ENCODE measurements around the gene CDH15.

CDH15 gene

DNA sequence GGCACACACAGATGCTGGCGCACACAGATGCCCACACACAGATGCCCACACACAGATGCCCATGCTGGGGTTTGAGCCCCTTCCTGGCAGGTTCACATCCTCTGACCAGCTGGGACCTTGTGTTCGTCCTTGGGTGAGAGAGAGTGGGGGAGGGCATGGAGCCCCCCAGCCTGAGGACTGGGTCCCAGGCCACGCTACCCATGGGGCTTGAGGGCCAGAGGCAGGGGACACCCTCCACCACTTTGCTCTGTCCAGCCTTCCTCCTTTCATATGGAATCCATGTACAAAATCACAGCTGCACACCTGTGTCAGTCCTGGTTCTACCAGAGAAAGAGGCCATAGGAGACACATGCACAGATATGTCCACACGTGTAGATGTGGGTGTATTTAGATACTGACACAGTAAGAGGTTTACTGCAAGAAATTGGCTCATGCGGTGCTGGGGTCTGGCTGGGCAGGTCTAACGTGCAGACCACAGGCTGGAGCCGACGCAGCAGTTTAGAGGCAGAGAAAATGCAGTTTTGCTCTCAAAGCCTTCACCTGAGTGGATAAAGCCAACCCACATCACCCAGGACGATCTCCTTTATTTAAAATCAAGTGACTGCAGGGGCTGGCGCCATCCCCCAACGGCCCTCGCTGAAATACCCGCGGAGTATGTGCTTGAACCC, 17.9 kb downstream of the CDH15 start:
- DNase-seq, result no peak

DNA sequence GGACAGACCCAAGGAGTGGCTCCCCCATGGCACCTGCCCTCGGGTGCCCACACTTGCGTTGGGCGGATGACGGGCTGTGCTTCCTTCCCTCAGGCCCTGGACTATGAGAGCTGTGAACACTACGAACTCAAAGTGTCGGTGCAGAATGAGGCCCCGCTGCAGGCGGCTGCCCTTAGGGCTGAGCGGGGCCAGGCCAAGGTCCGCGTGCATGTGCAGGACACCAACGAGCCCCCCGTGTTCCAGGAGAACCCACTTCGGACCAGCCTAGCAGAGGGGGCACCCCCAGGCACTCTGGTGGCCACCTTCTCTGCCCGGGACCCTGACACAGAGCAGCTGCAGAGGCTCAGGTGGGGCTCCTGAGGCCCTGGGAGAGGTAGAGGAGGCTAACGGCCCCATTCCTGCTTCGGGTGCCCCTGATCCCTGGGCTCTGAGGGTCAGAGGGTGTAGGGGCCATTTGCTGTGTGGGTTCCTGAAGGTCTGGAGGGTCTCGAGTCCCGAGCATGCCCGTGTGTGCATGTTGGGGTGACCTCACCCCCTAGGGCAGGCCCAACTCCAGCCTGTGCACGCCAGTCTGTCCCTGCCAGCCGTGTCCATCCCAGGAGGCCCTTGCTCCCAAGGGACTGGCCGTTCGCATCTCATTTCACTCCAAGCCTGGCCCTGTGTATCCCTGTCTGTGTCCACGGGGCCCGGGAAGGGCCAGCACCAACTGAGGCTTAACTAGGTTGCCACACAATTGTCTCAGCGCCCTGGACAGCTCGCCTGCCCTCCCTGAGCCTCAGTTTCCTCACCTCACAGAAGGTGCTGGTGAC, 18.8 kb downstream of the CDH15 start:
- DNase-seq, result no peak

DNA sequence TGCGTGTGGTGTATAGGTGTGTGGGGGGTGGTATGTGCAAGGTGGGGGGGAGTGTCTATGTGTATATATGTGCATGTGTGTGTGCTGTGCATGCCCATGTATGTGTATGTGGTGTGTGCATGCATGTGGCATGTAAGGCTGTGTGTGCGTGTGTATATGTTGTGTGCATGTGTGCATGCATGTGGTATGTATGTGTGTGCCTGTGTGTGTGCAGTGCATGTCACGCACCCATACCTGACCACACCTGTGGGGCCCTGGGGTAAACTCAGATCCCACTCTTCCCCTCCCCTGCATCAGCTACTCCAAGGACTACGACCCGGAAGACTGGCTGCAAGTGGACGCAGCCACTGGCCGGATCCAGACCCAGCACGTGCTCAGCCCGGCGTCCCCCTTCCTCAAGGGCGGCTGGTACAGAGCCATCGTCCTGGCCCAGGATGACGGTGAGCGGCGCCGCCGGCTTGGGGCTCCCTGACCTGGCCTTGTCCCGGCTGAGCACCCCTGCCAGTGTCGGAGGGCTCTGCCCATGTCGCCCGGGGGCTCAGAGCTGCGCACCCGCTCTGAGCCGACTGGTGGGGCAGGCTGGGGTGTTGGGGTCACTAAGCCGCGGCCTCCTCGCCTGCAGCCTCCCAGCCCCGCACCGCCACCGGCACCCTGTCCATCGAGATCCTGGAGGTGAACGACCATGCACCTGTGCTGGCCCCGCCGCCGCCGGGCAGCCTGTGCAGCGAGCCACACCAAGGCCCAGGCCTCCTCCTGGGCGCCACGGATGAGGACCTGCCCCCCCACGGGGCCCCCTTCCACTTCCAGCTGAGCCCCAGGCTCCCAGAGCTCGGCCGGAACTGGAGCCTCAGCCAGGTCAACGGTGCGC, 19.7 kb downstream of the CDH15 start:
- DNase-seq, result no peak

DNA sequence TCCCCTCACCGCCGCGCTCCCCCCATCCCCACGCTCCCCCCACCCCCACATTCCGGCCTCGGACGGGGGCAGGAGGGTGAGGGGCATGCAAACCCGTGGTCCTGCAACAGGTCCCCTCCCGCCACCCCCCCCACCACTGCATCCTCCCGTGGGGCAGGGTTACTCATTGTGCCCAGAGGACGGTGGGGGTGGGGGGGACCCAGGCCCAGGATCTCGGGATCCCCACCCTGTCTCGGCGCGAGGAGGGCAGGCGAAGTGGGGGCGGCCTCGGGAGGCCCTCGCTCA, 20.3 kb downstream of the CDH15 start:
- DNase-seq, result no peak

DNA sequence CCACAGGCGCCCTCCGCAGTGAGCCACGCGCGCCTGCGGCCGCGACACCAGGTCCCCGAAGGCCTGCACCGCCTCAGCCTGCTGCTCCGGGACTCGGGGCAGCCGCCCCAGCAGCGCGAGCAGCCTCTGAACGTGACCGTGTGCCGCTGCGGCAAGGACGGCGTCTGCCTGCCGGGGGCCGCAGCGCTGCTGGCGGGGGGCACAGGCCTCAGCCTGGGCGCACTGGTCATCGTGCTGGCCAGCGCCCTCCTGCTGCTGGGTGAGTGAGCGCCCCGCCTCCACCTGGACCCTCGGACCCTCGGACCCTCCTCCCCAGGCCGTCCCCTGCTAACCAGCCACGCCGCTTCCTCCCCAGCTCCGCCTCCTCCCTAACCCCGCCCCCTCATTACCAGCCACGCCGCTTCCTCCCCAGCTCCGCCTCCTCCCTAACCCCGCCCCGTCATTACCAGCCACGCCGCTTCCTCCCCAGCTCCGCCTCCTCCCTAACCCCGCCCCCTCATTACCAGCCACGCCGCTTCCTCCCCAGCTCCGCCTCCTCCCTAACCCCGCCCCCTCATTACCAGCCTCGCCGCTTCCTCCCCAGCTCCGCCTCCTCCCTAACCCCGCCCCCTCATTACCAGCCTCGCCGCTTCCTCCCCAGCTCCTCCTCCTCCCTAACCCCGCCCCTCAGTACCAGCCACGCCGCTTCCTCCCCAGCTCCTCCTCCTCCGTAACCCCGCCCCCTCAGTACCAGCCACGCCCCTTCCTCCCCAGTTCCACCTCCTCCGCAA, 20.8 kb downstream of the CDH15 start:
- DNase-seq, result peak; percentile 79

DNA sequence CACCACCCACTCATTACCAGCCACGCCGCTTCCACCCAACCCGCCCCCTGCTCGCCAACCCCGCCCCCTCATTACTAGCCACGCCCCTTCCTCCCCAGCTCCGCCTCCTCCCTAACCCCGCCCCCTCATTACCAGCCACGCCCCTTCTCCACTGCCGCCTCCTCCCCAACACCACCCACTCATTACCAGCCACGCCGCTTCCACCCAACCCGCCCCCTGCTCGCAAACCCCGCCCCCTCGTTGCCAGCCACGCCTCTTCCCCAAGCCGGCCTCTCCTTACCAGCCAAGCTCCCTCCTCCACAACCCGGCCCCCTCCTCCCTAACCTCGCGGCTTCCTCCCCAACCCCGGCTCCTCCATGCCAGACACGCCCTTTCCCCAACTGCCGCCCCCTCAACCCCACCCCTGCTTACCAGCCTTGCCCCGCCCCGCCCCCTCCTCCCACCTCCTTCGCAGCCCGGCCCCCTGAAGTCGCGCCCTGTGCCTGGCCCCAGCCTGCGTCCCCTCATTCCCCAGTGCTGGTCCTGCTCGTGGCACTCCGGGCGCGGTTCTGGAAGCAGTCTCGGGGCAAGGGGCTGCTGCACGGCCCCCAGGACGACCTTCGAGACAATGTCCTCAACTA, 21.5 kb downstream of the CDH15 start:
- DNase-seq, result no peak

DNA sequence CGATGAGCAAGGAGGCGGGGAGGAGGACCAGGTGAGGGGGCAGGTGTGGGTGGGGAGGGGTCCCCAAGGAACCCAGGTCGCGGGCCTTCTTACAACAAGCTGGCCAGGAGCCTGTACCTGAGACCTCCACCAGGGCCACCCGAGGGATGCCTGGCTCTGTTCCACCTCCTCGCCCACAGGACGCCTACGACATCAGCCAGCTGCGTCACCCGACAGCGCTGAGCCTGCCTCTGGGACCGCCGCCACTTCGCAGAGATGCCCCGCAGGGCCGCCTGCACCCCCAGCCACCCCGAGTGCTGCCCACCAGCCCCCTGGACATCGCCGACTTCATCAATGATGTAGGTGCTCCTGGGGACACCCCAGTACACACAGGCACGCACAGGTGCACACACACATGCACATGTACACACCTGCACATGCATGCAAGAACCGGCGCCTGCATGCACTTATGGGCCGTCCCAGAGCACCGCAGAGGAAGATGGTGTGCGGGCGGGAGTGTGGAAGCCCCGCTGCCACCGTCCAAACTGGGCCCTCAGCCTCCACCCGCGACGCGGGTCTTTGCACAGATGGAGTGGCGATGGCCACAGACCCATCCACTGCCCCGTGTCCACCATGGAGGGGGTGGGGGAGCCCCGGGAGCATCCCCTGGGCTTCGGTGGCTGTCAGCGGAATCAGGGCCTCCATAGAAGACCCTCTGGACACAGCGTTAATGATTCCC, 22.2 kb downstream of the CDH15 start:
- DNase-seq, result no peak

DNA sequence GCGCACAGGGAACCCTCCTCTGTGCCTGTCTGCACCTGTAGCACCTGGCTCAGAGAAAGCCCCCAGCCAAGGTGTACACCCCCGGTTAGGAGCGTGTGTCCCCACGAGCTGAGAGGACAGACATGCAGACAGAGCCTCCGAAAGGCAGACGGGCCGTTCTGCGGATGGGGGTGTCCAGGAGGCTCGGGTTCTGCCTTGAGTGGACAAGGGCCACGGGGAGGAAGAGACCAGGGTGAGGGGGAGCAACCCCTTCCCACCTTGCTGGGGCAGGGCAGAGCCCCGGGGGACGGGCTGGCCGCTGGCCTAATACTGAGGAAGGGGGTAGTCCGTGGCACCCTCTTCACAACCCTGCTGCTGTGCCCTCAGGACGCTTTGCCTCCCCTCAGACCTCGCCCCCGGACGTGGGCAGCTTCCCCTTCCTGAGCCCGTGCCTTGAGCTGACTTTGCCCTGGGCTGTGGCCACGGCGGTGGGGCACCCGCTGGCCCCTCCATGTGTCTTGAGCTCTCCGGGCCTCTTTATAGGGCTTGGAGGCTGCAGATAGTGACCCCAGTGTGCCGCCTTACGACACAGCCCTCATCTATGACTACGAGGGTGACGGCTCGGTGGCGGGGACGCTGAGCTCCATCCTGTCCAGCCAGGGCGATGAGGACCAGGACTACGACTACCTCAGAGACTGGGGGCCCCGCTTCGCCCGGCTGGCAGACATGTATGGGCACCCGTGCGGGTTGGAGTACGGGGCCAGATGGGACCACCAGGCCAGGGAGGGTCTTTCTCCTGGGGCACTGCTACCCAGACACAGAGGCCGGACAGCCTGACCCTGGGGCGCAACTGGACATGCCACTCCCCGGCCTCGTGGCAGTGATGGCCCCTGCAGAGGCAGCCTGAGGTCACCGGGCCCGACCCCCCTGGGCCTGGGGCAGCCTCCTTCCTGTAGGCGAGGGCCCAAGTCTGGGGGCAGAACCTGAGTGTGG, 23.1 kb downstream of the CDH15 start:
- DNase-seq, result no peak

DNA sequence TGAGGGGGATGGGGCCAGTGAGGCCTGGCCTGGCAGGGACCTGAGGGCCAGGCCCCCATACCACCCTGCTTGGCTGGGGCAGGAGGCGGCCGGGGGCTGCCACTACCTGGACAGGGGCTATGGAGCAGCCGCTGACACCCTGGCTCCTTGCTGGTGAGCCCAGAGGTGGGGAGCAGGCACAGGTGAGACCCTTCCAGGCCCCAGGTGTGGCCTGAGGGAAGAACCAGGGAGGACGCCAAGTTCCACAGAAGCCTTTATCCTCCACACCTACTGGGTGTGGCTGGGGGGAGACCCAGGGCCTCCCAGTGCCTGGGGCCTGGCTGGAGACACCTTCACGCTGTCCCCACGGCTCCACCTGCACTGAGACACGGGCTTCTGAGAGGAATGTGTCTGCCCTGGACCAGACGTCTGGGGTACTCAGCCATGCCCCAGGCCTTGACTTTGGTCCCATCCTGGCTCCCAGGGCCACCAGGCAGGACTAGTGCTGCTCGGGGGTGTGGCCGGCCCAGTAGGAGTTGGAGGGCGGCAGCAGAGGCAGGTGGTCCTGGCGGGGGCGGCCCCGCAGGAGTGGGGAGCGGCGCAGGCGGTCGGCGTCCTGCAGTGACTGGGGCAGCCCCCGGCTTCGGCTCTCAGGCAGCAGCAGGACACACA, 24.1 kb downstream of the CDH15 start:
- DNase-seq, result no peak

DNA sequence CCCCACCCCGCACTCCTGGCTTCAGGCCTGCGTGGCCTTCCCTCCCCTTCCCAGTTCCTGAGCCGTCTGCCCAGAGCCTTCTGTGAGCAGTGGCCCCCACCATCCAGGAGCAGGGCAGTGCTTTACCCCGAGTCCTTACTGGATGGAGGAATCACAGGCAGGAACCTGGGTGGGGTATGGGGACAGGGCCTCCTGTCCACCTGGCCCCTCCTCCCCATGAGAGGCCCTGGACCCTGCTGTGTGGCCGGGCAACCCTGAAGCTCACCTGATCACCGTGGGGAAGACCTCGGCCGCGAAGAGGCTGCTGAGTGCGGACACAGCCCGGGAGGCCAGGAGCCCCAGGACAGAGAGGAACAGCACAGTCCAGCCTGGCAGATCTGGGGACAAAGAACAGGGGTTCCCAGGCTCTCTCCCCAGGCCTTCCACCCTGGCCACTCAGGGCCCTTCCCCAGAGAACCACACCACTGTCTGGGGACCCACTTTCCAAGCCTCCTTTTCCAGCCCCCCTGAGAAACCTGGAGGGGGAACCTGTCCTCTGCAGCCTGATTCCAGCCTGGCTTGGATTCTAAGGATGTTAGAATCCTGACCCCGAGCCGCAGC, 25.6 kb downstream of the CDH15 start:
- no peak for DNase-seq

DNA sequence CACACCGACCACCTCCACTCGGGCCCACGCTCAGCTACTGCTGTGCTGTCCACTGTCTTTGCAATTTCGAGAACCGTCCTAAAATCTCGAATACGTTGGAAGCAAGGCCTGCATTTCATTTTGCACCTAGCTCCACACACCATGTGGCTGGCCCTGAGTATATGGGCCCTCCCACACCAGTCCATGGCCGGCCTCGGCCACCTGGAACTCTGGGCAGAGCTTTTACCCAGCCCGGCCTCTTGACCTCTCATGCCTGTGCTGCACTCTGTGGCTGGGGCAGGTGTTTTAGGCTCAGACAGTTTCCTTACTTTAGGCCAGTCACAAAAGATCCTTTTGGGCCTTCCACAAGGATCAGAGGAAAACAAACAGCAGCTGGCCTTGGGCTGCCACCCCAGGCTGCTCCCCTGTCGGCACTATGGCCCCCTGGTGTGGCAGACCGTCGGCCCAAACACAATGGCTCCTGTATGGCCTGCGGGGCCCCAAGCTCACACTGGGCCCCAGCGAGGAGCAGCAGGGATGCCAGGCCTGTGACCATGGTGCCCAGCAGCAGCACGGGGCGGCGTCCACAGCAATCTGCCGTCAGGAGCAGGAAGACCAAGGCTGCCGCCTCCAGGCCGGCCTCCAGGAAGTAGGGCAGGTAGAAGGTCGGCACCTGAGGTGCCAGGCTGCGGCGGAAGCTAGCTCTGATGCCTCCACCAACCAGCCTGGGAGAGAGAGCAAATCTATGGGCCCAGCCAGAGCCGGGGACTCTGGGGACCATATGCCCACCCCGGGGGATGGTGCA, 26.3 kb downstream of the CDH15 start:
- DNase-seq, result no peak

DNA sequence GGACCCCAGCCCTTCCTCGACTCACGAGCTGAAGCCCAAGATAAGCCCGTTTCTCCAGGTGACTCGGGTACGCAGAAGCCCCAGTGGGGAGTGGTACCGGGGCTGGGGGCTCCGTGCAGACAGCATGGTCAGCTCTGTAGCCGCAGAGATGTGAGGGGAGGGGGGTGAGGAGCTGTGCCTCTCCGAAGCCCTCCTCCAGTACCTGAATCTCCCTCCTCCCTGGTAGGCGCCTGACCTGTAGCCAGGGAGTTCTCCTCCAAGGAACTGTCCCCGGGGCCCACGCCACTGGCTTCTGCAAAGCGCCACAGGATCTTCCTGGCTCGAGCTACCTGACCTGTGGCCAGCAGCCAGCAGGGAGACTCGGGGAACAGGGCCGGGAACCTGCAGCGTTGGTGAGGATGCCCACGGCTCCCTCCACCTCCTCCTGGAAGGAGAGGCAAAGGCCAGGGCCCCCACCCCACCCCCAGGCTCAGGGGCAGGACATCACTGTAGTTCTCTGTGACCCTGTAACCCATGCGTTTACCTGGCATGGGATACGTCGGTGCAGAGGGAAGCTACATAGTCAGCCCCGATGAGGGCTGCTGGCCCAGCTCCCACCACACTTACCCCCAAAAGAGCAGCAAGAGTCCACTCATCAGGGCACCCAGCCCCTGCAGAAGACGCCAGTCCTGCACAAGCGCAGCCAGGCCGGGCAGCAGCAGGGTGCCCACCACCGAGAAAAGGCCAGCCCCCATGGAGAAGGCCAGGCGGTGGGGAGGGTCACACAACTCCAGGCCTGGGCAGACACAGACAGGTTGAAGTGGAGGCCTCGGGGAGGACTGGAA, 27.1 kb downstream of the CDH15 start:
- no peak for DNase-seq

DNA sequence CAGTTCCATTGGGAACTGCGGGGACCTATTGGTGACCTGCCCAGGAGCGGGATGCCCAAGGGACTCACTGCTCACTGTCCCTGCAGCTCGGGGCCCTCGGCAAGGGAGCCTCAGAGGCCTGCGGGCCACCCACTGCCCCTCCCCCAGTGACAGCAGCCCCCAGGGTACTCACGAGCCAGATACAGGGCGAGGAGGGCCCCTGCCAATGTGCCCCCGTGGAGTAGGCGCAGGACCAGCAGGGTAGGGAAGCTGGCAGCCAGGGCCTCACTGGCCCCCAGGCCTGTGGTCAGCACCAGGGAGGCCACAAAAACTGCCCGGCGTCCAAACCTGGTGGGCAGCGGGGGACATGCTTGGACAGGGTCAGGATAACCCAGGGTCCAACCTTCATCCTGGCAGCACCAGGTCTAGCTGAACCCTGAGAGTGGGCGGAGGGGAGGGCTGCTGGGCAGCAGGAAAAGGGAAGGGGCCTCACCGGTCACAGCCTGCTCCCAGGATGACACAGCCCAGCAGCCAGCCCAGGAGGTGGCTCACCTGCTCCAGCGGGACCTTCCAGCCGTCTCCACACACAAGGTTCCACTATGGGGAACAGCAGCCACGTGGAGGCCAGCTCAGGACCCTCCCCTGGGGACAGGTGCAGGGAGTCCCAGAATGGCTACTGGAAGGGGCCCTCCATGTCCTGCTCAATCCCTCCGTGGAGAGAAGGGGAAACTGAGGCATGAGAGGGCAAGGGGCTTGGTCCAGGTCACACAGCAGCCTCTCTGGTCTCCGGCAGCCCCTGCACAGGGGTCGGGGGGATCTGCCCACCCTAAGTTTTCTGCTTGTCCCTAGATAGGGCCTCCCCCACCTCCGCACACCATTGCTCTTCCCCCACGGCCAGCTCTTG, 27.9 kb downstream of the CDH15 start:
- DNase-seq, result no peak

DNA sequence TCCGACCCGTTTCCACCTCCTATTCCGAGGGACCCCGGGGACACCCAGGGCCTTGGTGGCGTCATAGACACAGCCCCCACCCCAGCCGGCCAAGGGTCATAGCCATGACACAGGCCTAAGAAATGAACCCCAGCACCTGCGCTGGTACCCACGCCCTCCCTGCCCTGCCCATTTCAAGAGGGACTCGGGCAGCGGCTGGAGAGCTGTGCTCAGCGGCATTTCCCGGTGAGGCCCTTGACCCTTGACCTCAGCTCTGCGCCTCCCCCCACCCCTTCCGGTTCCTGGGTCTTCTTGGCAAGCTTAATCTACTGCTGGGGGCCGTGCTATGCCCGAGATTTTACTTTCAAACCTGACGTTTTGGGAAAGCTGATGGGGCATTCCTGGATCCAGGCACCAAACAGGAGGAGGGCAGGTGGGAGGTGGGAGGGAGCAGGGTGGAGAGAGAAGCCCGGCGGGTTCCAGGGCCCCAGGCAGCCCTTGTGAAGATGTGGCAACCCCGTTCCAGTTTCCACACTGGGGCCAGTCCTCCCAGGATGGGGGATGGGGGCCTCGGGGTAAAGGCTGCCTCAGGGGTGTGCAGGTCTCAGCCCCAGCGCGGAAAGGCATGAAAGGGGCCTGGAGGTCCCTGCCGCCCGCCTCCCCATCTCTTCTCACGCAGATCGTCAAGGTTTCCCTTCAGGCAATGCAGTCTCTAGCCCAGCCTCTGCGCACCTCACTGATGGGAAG, 28.7 kb downstream of the CDH15 start, which contains the start of gene SLC22A31:
TSS of gene SLC22A31 (minus strand) at position 414 of the 726 bp plus-strand sequence. CDS start at position 378, 36 bp downstream.
- DNase-seq, result no peak

DNA sequence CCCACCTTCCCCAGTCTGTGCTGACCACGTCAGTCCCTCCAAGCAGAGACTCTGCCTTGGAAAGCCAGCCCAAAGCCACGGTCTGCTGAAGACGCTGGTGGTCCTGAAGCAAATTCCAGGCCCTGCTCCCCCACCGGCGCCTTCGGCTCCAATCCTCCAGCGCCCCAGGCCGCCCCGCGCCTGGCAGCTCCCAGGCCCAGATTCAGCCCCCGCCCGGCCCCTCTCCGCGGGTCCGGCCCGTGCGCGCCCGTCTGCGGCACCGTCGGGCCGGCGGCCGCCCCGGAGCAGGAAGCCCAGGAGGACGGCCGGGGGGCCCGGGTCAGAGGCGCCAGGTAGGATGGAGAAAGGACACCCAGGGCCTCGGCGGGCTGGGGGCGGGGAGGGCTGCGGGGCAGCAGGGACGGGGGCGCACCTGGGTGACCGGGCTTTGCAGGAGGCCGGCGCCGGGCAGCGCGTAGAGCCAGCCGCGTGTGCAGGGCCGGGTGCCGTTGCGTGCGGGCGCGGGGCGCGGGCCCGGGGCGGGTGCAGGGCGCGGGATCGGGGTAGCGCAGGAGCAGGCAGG, 29.4 kb downstream of the CDH15 start:
- no peak for DNase-seq
